DOHH2 (cell line): ENCODE results near the gene ARHGAP35.

Experiments used
- EZH2phosphoT487 ChIP-seq: fragments of 200-600 bp; sonication (generic); IDR thresholded peaks from 2 replicates; pipeline ENCODE4 v1.6.1; 2017; ENCODE audit warnings: borderline replicate concordance, mild to moderate bottlenecking, antibody characterized with exemption, low read length, moderate library complexity, mixed read lengths
- TF ChIP-seq, protein P1 (sequence below): fragments of 200-600 bp; sonication (generic); IDR thresholded peaks from one replicate; pipeline ENCODE4 v1.5.1; 2014; ENCODE audit warnings: antibody characterized with exemption, mild to moderate bottlenecking, low read depth, low read length; ENCODE audit not compliant: poor library complexity, severe bottlenecking

DNA sequence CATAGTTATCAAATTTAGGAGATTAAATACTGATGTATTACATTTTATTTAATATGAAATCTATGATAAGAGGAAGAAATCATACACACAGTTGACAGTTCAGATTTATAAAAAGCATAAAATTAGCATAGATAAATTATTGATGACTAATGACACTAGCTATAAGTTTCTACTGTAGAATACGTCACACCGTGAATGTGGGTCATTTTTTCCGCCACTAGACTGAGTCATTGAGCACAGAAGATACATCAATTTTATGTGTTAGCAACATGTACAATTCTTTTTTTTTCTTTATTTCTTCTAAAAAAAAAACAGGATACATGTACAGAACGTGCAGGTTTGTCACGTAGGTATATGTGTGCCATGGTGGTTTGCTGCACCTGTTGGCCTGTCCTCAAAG lies 32.3 kb upstream of the ARHGAP35 start:
- TF ChIP-seq, protein P1, sequence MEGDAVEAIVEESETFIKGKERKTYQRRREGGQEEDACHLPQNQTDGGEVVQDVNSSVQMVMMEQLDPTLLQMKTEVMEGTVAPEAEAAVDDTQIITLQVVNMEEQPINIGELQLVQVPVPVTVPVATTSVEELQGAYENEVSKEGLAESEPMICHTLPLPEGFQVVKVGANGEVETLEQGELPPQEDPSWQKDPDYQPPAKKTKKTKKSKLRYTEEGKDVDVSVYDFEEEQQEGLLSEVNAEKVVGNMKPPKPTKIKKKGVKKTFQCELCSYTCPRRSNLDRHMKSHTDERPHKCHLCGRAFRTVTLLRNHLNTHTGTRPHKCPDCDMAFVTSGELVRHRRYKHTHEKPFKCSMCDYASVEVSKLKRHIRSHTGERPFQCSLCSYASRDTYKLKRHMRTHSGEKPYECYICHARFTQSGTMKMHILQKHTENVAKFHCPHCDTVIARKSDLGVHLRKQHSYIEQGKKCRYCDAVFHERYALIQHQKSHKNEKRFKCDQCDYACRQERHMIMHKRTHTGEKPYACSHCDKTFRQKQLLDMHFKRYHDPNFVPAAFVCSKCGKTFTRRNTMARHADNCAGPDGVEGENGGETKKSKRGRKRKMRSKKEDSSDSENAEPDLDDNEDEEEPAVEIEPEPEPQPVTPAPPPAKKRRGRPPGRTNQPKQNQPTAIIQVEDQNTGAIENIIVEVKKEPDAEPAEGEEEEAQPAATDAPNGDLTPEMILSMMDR: no peak
- TF ChIP-seq EZH2phosphoT487: no peak
